ENCODE results near the gene IFNK.

Gene IFNK

GRCh38 chr9:27511771-27512170, 12.3 kb upstream of the IFNK start:
- Histone ChIP-seq H3K79me2 (ENCODE audit: insufficient read depth, low read length) (no peaks in the 10 kb centered on the region), H3K27ac (ENCODE audit: low read depth, low read length) (no peak overlapping the region), H3F3A (ENCODE audit: insufficient read depth) (no peaks in the 10 kb centered on the region), H3K9ac (ENCODE audit: low read length) (no peak overlapping the region), H3K36me3 (ENCODE audit: low read length) (no peaks in the 10 kb centered on the region), H3K27me3 (ENCODE audit: low read length) (0 out of 2 replicates have a peak, but pooled peaks cover 9% of the 10 kb centered on the region), H3K4me3 (ENCODE audit: insufficient read depth, low read length, poor library complexity, severe bottlenecking) (no peak overlapping the region), H4K20me1 (ENCODE audit: low read depth, low read length) (no peaks in the 10 kb centered on the region), H3K4me2 (ENCODE audit: low read depth, low read length, poor library complexity, severe bottlenecking) (no peak overlapping the region), H3K9me3 (ENCODE audit: insufficient read depth, low read length) (no peaks in the 10 kb centered on the region), H2AFZ (ENCODE audit: low read depth, low read length, severe bottlenecking) (no peak overlapping the region), H3K9me2 (replicated peaks; ENCODE audit: insufficient read depth, low read length) (no peaks in the 10 kb centered on the region)
- no peak for TF ChIP-seq EZH2phosphoT487 (conservative IDR thresholded peaks at IDR 0.05; ENCODE audit: low read length)
- no peak for TF ChIP-seq CTCF (IDR thresholded peaks at IDR 0.05; ENCODE audit: insufficient read depth, low read length, poor library complexity, severe bottlenecking)

- Histone ChIP-seq H3K9me2 (replicated peaks; ENCODE audit: insufficient read depth, low read length) (no peaks in the 10 kb centered on the region), H4K20me1 (ENCODE audit: low read depth, low read length) (no peaks in the 10 kb centered on the region), H2AFZ (ENCODE audit: low read depth, low read length, severe bottlenecking) (no peak overlapping the region), H3K27ac (ENCODE audit: low read depth, low read length) (no peak overlapping the region), H3K4me3 (ENCODE audit: insufficient read depth, low read length, poor library complexity, severe bottlenecking) (no peak overlapping the region), H3F3A (ENCODE audit: insufficient read depth) (no peaks in the 10 kb centered on the region), H3K36me3 (ENCODE audit: low read length) (no peaks in the 10 kb centered on the region), H3K9me3 (ENCODE audit: insufficient read depth, low read length) (no peaks in the 10 kb centered on the region), H3K79me2 (ENCODE audit: insufficient read depth, low read length) (no peaks in the 10 kb centered on the region), H3K9ac (ENCODE audit: low read length) (no peak overlapping the region), H3K4me2 (ENCODE audit: low read depth, low read length, poor library complexity, severe bottlenecking) (no peak overlapping the region), H3K27me3 (ENCODE audit: low read length) (0 out of 2 replicates have a peak, but pooled peaks cover 9% of the 10 kb centered on the region)
- TF ChIP-seq EZH2phosphoT487 (conservative IDR thresholded peaks at IDR 0.05; ENCODE audit: low read length), result no peak
- TF ChIP-seq CTCF (IDR thresholded peaks at IDR 0.05; ENCODE audit: insufficient read depth, low read length, poor library complexity, severe bottlenecking), result no peak
Observed at GRCh38 chr9:27514551-27514950, 9.5 kb upstream of the IFNK start.

- Histone ChIP-seq H3K9me3 (ENCODE audit: insufficient read depth, low read length) (no peaks in the 10 kb centered on the region), H3K9me2 (replicated peaks; ENCODE audit: insufficient read depth, low read length) (no peaks in the 10 kb centered on the region), H3K27me3 (ENCODE audit: low read length) (0 out of 2 replicates have a peak, but pooled peaks cover 6% of the 10 kb centered on the region), H3K9ac (ENCODE audit: low read length) (no peak overlapping the region), H3K27ac (ENCODE audit: low read depth, low read length) (no peak overlapping the region), H3K4me2 (ENCODE audit: low read depth, low read length, poor library complexity, severe bottlenecking) (no peak overlapping the region), H3K36me3 (ENCODE audit: low read length) (no peaks in the 10 kb centered on the region), H2AFZ (ENCODE audit: low read depth, low read length, severe bottlenecking) (no peak overlapping the region), H3K79me2 (ENCODE audit: insufficient read depth, low read length) (no peaks in the 10 kb centered on the region), H3F3A (ENCODE audit: insufficient read depth) (no peaks in the 10 kb centered on the region), H4K20me1 (ENCODE audit: low read depth, low read length) (no peaks in the 10 kb centered on the region), H3K4me3 (ENCODE audit: insufficient read depth, low read length, poor library complexity, severe bottlenecking) (no peak overlapping the region)
- TF ChIP-seq EZH2phosphoT487 (conservative IDR thresholded peaks at IDR 0.05; ENCODE audit: low read length) (no peak), CTCF (IDR thresholded peaks at IDR 0.05; ENCODE audit: insufficient read depth, low read length, poor library complexity, severe bottlenecking) (no peak)
Observed at GRCh38 chr9:27518006-27518405, 6.1 kb upstream of the IFNK start.

All from SU-DHL-6 (cell line).